Spleen (tissue), 11 donors: ENCODE results near the gene ZNF829. TPM values are rescaled to one million over a fixed set of nuclear protein-coding genes. Genes with fewer than 3 reads are reported as not detected.
A peak's percentile ranks its signal among the peaks of the same experiment; 100 is the strongest.

Source experiments
- DNase-seq: peaks from one replicate; pipeline ENCODE4 v3.0.0-alpha.2; 2020
- H3K27ac ChIP-seq, 8 donors: fragments of 200-600 bp; sonication (generic) in 7 of 8; 1 replicate in 4 of 8; 2 replicates in 4 of 8; pipeline versions ENCODE4 v1.5.0 to v1.8.0; 2016 to 2021; ENCODE audit warnings: inconsistent platforms in 4 of 8, mild to moderate bottlenecking in 4 of 8, moderate library complexity in 1 of 8
- H3K27me3 ChIP-seq, 7 donors: fragments of 200-600 bp; sonication (generic) in 6 of 7; replicated peaks in 1 of 7; 1 replicate in 4 of 7; 2 replicates in 3 of 7; pipeline versions ENCODE4 v1.5.0 to v1.8.0; 2016 to 2021; ENCODE audit warnings: inconsistent platforms in 3 of 7, mild to moderate bottlenecking in 1 of 7
- H3K36me3 ChIP-seq, 6 donors: fragments of 200-600 bp; sonication (generic) in 5 of 6; 1 replicate in 4 of 6; 2 replicates in 2 of 6; pipeline versions ENCODE4 v1.5.0 to v1.8.0; 2016 to 2021; ENCODE audit warnings: inconsistent platforms in 2 of 6
- H3K4me1 ChIP-seq, 6 donors: fragments of 200-600 bp; sonication (generic) in 5 of 6; 1 replicate in 3 of 6; 2 replicates in 3 of 6; pipeline versions ENCODE4 v1.5.0 to v1.8.0; 2016 to 2021; ENCODE audit warnings: inconsistent platforms in 3 of 6
- H3K4me3 ChIP-seq, 8 donors: fragments of 200-600 bp; sonication (generic) in 7 of 8; 1 replicate in 4 of 8; 2 replicates in 4 of 8; pipeline versions ENCODE4 v1.5.0 to v1.8.0; 2016 to 2021; ENCODE audit warnings: inconsistent platforms in 4 of 8, mild to moderate bottlenecking in 4 of 8, moderate library complexity in 2 of 8
- H3K9me3 ChIP-seq, 8 donors: fragments of 200-600 bp; sonication (generic) in 7 of 8; 1 replicate in 4 of 8; 2 replicates in 4 of 8; pipeline versions ENCODE4 v1.5.0 to v1.8.0; 2016 to 2021; ENCODE audit warnings: inconsistent platforms in 4 of 8
- POLR2A ChIP-seq, 3 donors: fragments of 450-650 bp; IDR thresholded peaks; one replicate each; pipeline ENCODE4 v1.5.1; 2017; ENCODE audit warnings: antibody characterized with exemption in 3 of 3, mild to moderate bottlenecking in 1 of 3
- POLR2AphosphoS5 ChIP-seq, 3 donors: sonication (generic); formaldehyde crosslinking; IDR thresholded peaks; one replicate each; pipeline ENCODE4 v1.5.1; 2017; ENCODE audit warnings: antibody characterized with exemption in 3 of 3
- WGBS, 5 donors: extraction: QIAGEN DNeasy Blood & Tissue Kit in 3 of 5; methylation state at CpG; one replicate each; pipeline versions ENCODE4 v1.1.5 to v1.1.7; 2013 to 2018; 5-methylcytosine and 5-hydroxymethylcytosine counted together
- intact Hi-C: fragments of 100-400 bp; cut with DNase I; formaldehyde crosslinking; loops from one replicate; pipeline ENCODE4 v1.15.0; 2023; ENCODE audit warnings: low total_unique reads
- polyA plus RNA-seq, 3 donors: library from polyadenylated mRNA; stranded (reverse); fragments of 200-250 nt; gene quantifications; one replicate each; pipeline ENCODE4 v1.2.1, GENCODE V29; 2013
- total RNA-seq, 7 donors: library from RNA; depleted of rRNA in 3 of 7; stranded (reverse); fragments of >200 nt in 3 of 7; fragmentation: NEBNext Ultra II Directional in 4 of 7; extraction: Animal tissue kit (Norgen Biotek cat#: 25700) in 4 of 7; gene quantifications; one replicate each; pipeline versions ENCODE4 v1.1.0 to v1.2.1, GENCODE V29; 2016 to 2021
- TF ChIP-seq, protein P1 (sequence below), 11 experiments: fragments of 200-600 bp in 7 of 11; fragments of 450-650 bp in 4 of 11; sonication (generic) in 4 of 11; IDR thresholded peaks in 8 of 11; conservative IDR thresholded peaks in 3 of 11; 1 replicate in 7 of 11; 2 replicates in 4 of 11; pipeline versions ENCODE4 v1.4.0 to v1.8.0; 2016 to 2021; ENCODE audit warnings: antibody characterized with exemption in 11 of 11, inconsistent platforms in 4 of 11, mild to moderate bottlenecking in 1 of 11
- donor health status: healthy with polysubstance abuse.
- donor health status: DM: no; HTN: no; CAD: no; lungs with moderate emphysema.
- donor health status: DM: no; HTN: no; CAD: no.
- donor health status: Bipolar disorder and iron deficiency.
- donor health status: healthy.
- donor health status: DM: no; HTN: no; CAD: no.
- donor health status: DM: yes; HTN: yes; CAD: no.

The ZNF829 gene
- total and polyA plus RNA-seq, 10 donors, result 0.85 to 4.7 (median 3.8) TPM

DNA sequence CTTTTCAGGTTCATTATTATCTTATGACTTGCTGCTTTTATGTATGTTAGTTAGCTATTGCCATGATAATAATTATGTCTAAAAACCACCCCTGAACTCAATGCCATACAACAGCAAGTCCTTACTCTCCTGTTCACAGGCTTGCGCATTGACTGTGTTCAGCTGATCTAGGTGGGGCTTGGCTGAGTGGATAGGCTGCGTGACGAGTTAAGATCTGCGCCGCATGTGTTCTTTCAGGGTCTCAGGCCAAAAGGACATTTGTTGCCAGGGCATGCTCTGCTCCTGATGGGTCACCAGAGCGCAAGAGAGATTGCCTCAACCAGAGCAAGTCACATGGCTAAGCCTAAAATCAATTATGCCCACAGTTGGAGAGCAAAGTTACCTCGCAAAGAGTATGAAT is 900 bp upstream of the ZNF829 start:
- Histone ChIP-seq H3K4me1 (peaks cover 13 to 27% (median 21%) of the 10 kb centered on the region in 6 donors), H3K36me3 (peaks cover 0 to 69% (median 33%) of the 10 kb centered on the region in 6 donors), H3K27me3 (no peaks in the 10 kb centered on the region), H3K9me3 (peaks cover 0 to 74% (median 54%) of the 10 kb centered on the region in 8 donors), H3K4me3 (peak overlapping the region in 7 of 8 donors; percentile 59 to 77 (median 68)), H3K27ac (peak overlapping the region in 6 of 8 donors; percentile 92 to 99 (median 96))
- no peak for DNase-seq
- WGBS, 5 donors, result 59 to 81% (median 71%) methylated on average over 7 of the region's 7 CpGs
- intact Hi-C loops, result loop anchor here (10.0 kb wide), 2 partner anchors 62 to 232 kb away; partner anchors contain the start of genes ZNF345 and ZNF567
- TF ChIP-seq POLR2A (IDR thresholded peaks at IDR 0.05), result no peak
- TF ChIP-seq, protein P1, sequence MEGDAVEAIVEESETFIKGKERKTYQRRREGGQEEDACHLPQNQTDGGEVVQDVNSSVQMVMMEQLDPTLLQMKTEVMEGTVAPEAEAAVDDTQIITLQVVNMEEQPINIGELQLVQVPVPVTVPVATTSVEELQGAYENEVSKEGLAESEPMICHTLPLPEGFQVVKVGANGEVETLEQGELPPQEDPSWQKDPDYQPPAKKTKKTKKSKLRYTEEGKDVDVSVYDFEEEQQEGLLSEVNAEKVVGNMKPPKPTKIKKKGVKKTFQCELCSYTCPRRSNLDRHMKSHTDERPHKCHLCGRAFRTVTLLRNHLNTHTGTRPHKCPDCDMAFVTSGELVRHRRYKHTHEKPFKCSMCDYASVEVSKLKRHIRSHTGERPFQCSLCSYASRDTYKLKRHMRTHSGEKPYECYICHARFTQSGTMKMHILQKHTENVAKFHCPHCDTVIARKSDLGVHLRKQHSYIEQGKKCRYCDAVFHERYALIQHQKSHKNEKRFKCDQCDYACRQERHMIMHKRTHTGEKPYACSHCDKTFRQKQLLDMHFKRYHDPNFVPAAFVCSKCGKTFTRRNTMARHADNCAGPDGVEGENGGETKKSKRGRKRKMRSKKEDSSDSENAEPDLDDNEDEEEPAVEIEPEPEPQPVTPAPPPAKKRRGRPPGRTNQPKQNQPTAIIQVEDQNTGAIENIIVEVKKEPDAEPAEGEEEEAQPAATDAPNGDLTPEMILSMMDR (IDR thresholded peaks at IDR 0.05 in 8 of 11, conservative IDR thresholded peaks at IDR 0.05 in 3 of 11), result no peak
- no peak for TF ChIP-seq POLR2AphosphoS5 (IDR thresholded peaks at IDR 0.05)

GRCh38 chr19:36898422-36898821 is 17.7 kb downstream of the ZNF829 start:
- Histone ChIP-seq H3K9me3 (peaks cover 40 to 100% (median 99%) of the 10 kb centered on the region in 8 donors), H3K36me3 (peaks cover 20 to 100% (median 89%) of the 10 kb centered on the region in 6 donors)
- WGBS, 5 donors, result 73 to 99% (median 94%) methylated on average over 4 of the region's 4 CpGs

GRCh38 chr19:36894849-36895383 is 21.2 kb downstream of the ZNF829 start:
- peaks cover 53 to 100% (median 100%) of the 10 kb centered on the region in 8 donors for H3K9me3 ChIP-seq
- peaks cover 34 to 100% (median 89%) of the 10 kb centered on the region in 6 donors for H3K36me3 ChIP-seq
- no peak overlapping the region for H3K27ac ChIP-seq
- H3K4me3 ChIP-seq, result no peak overlapping the region
- intact Hi-C loops, result no loop called here
- no peak for DNase-seq
- TF ChIP-seq POLR2AphosphoS5 (IDR thresholded peaks at IDR 0.05) (no peak), POLR2A (IDR thresholded peaks at IDR 0.05) (no peak)
- TF ChIP-seq, protein P1 (IDR thresholded peaks at IDR 0.05 in 8 of 11, conservative IDR thresholded peaks at IDR 0.05 in 3 of 11), result no peak
- H3K4me1 ChIP-seq, result no peaks in the 10 kb centered on the region
- H3K27me3 ChIP-seq, result no peaks in the 10 kb centered on the region
- WGBS, 5 donors, result 87 to 97% (median 94%) methylated on average over 2 of the region's 2 CpGs

More at GRCh38 chr19:36898422-36898821, 17.7 kb downstream of the ZNF829 start:
- Histone ChIP-seq H3K4me3 (no peak overlapping the region), H3K27ac (no peak overlapping the region), H3K27me3 (no peaks in the 10 kb centered on the region), H3K4me1 (no peaks in the 10 kb centered on the region)
- DNase-seq, result no peak
- TF ChIP-seq POLR2AphosphoS5 (IDR thresholded peaks at IDR 0.05), result no peak
- no peak for TF ChIP-seq POLR2A (IDR thresholded peaks at IDR 0.05)
- TF ChIP-seq, protein P1 (IDR thresholded peaks at IDR 0.05 in 8 of 11, conservative IDR thresholded peaks at IDR 0.05 in 3 of 11), result no peak
- intact Hi-C loops, result no loop called here

DNA sequence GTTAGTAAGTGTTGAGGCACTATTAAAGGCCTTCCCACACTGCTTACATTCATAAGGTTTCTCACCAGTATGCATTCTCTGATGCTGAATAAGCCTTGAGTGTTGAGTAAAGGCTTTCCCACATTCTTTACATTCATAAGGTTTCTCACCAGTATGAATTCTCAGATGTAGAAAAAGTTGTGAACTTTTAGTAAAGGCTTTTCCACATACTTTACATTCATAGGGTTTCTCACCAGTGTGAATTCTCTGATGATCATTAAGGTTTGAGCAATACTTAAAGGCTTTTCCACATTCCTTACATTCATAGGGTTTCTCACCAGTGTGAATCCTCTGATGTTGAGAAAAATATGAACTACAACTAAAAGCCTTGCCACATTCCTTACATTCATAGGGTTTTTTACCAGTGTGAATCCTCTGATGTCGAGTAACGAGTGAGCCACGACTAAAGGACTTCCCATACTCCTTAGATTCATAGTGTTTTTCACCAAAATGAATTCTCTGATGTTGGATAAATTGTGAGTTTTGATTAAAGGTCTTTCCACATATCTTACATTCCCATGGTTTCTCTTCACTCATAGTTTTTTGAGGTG is 24.2 kb downstream of the ZNF829 start:
- DNase-seq, result no peak
- H3K4me3 ChIP-seq, result peak overlapping the region in 1 of 8 donors; percentile 15
- 92 to 99% (median 98%) methylated on average over 3 of the region's 3 CpGs for WGBS, 5 donors
- peaks cover 59 to 100% (median 100%) of the 10 kb centered on the region in 8 donors for H3K9me3 ChIP-seq
- H3K36me3 ChIP-seq, result peaks cover 20 to 85% (median 66%) of the 10 kb centered on the region in 6 donors
- no peak overlapping the region for H3K27ac ChIP-seq
- no peak for TF ChIP-seq POLR2AphosphoS5 (IDR thresholded peaks at IDR 0.05)
- TF ChIP-seq, protein P1 (IDR thresholded peaks at IDR 0.05 in 8 of 11, conservative IDR thresholded peaks at IDR 0.05 in 3 of 11), result no peak
- no peak for TF ChIP-seq POLR2A (IDR thresholded peaks at IDR 0.05)
- H3K27me3 ChIP-seq, result no peaks in the 10 kb centered on the region
- no peaks in the 10 kb centered on the region for H3K4me1 ChIP-seq
- intact Hi-C loops, result no loop called here
